K562 (cell line): ENCODE data around the gene IFNGR1. TPM values are rescaled to one million over a fixed set of nuclear protein-coding genes. Genes with fewer than 3 reads are reported as not detected.

Source experiments
- ARID1B ChIP-seq: fragments of 450-650 bp; IDR thresholded peaks from 2 replicates; pipeline ENCODE4 v1.6.1; 2016; ENCODE audit warnings: antibody characterized with exemption, mild to moderate bottlenecking, inconsistent platforms
- ASH1L ChIP-seq: fragments of 450-650 bp; IDR thresholded peaks from 2 replicates; pipeline ENCODE4 v1.6.1; 2018; ENCODE audit warnings: borderline replicate concordance, mild to moderate bottlenecking, low read depth; ENCODE audit not compliant: partially characterized antibody
- CBX8 ChIP-seq: fragments of 200-600 bp; sonication (generic); IDR thresholded peaks from 2 replicates; pipeline ENCODE4 v1.6.1; 2012; ENCODE audit warnings: borderline replicate concordance, mixed run types, low read depth, mild to moderate bottlenecking, moderate library complexity, mixed read lengths, low read length, control low read depth, inconsistent platforms; ENCODE audit not compliant: poor library complexity, severe bottlenecking; ENCODE audit errors: extremely low read depth
- DDX20 ChIP-seq: fragments of 450-650 bp; IDR thresholded peaks from 2 replicates; pipeline ENCODE4 v1.6.1; 2016; ENCODE audit warnings: missing genetic modification characterization, low read depth, mild to moderate bottlenecking, missing compliant biosample characterization, moderate library complexity
- FOS ChIP-seq: IDR thresholded peaks from 3 replicates; pipeline ENCODE4 v1.6.1; 2011; ENCODE audit not compliant: insufficient read length; ENCODE audit errors: extremely low read depth
- NKRF ChIP-seq: fragments of 450-650 bp; IDR thresholded peaks from 2 replicates; pipeline ENCODE4 v1.6.1; 2016; ENCODE audit warnings: borderline replicate concordance
- NR1H2 ChIP-seq: sonication (generic); formaldehyde crosslinking; IDR thresholded peaks from 2 replicates; pipeline ENCODE4 v1.4.0; 2020; ENCODE audit warnings: mild to moderate bottlenecking, missing genetic modification reagents
- RBM34 ChIP-seq: fragments of 200-400 bp; formaldehyde crosslinking; IDR thresholded peaks from 2 replicates; pipeline ENCODE4 v1.6.1; 2018; ENCODE audit warnings: low read length, borderline replicate concordance; ENCODE audit not compliant: insufficient read depth
- SP2 ChIP-seq: IDR thresholded peaks from 2 replicates; pipeline ENCODE4 v1.6.1; 2011; ENCODE audit warnings: mild to moderate bottlenecking, low read depth, low read length, moderate library complexity; ENCODE audit not compliant: poor library complexity, severe bottlenecking; ENCODE audit errors: extremely low read depth
- STAT5B ChIP-seq: fragments of 250-450 bp; sonication (Bioruptor Pico); IDR thresholded peaks from 2 replicates; pipeline ENCODE4 v1.8.0; 2021; ENCODE audit warnings: mild to moderate bottlenecking, inconsistent platforms
- TEAD4 ChIP-seq, 2 experiments: sonication (generic) in 1 of 2; formaldehyde crosslinking in 1 of 2; IDR thresholded peaks; 2 replicates each; pipeline versions ENCODE4 v1.6.1 to v1.8.0; 2012 to 2022; ENCODE audit warnings: borderline replicate concordance in 1 of 2, inconsistent platforms in 1 of 2, low read length in 1 of 2, mild to moderate bottlenecking in 1 of 2, missing genetic modification reagents in 1 of 2
- ZKSCAN3 ChIP-seq: fragments of 250-450 bp; sonication (Bioruptor Pico); IDR thresholded peaks from 2 replicates; pipeline ENCODE4 v1.4.0; 2020
- ZNF384 ChIP-seq: IDR thresholded peaks from 2 replicates; pipeline ENCODE4 v1.6.1; 2012; ENCODE audit warnings: low read depth, low read length, improper control_type of control experiment
- polyA plus RNA-seq, 8 experiments: library from polyadenylated mRNA; depleted of rRNA in 4 of 8; stranded (reverse) in 5 of 8; unstranded in 3 of 8; fragments of >200 nt; fragmentation: Nextera tagmentation in 2 of 8; fragmentation: Illumina TruSeq in 1 of 8; extraction: Ambion mirVana in 2 of 8; extraction: Trizol in 1 of 8; gene quantifications; 2 replicates each; pipeline versions ENCODE4 v1.2.1 to v1.2.3, GENCODE V29; 2011 to 2014; ENCODE audit warnings: inconsistent platforms in 1 of 8, missing spikeins in 1 of 8
- total RNA-seq, 7 experiments: library from RNA; depleted of rRNA in 6 of 7; stranded (reverse); fragments of >200 nt in 6 of 7; fragmentation: Illumina TruSeq in 2 of 7; extraction: Trizol in 2 of 7; gene quantifications; 2 replicates each; pipeline versions ENCODE4 v1.2.1 to v1.2.3, GENCODE V29; 2011 to 2021; ENCODE audit warnings: low replicate concordance in 1 of 7
- TF ChIP-seq, protein P1 (sequence below), 2 experiments: fragments of 450-650 bp in 1 of 2; sonication (generic) in 1 of 2; formaldehyde crosslinking in 1 of 2; IDR thresholded peaks; 2 replicates each; pipeline versions ENCODE4 v1.7.1 to v1.9.0; 2016 to 2022; ENCODE audit warnings: inconsistent platforms in 1 of 2, mild to moderate bottlenecking in 1 of 2, missing genetic modification reagents in 1 of 2
- TF ChIP-seq, protein P2 (sequence below): sonication (generic); formaldehyde crosslinking; IDR thresholded peaks from 2 replicates; pipeline ENCODE4 v1.5.0; 2020; ENCODE audit warnings: missing genetic modification reagents

Gene IFNGR1
- total and polyA plus RNA-seq, 9 of the 15 experiments (the other 6 are each of a cell fraction or from before 2014, with no cell fraction given): 14.7 to 47.0 (median 26.7) TPM

DNA sequence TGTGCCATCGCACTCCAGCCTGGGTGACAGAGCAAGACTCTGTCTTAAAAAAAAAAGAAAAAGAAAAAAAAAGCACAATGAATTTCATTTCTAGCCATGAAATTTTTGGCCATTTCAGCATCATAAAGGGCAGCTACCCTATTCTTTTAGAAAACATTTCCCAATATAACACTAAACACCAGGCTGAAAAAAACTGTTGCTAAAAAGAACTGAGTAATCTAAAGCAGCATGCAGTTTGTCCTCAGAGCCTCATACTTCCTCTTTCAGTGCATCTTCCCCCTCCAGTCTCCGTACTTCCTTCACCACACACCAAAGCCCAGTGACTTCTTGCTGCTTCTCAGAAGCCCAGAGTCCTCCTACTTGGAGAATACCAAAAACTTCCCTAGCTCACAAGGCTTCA lies 5.6 kb upstream of the IFNGR1 start (continued):
- TF ChIP-seq, protein P1, sequence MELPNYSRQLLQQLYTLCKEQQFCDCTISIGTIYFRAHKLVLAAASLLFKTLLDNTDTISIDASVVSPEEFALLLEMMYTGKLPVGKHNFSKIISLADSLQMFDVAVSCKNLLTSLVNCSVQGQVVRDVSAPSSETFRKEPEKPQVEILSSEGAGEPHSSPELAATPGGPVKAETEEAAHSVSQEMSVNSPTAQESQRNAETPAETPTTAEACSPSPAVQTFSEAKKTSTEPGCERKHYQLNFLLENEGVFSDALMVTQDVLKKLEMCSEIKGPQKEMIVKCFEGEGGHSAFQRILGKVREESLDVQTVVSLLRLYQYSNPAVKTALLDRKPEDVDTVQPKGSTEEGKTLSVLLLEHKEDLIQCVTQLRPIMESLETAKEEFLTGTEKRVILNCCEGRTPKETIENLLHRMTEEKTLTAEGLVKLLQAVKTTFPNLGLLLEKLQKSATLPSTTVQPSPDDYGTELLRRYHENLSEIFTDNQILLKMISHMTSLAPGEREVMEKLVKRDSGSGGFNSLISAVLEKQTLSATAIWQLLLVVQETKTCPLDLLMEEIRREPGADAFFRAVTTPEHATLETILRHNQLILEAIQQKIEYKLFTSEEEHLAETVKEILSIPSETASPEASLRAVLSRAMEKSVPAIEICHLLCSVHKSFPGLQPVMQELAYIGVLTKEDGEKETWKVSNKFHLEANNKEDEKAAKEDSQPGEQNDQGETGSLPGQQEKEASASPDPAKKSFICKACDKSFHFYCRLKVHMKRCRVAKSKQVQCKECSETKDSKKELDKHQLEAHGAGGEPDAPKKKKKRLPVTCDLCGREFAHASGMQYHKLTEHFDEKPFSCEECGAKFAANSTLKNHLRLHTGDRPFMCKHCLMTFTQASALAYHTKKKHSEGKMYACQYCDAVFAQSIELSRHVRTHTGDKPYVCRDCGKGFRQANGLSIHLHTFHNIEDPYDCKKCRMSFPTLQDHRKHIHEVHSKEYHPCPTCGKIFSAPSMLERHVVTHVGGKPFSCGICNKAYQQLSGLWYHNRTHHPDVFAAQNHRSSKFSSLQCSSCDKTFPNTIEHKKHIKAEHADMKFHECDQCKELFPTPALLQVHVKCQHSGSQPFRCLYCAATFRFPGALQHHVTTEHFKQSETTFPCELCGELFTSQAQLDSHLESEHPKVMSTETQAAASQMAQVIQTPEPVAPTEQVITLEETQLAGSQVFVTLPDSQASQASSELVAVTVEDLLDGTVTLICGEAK (IDR thresholded peaks at IDR 0.05): no peak; the same call in 1 of the 2 replicates
- TF ChIP-seq, protein P1 (CRISPR knock-in tag; IDR thresholded peaks at IDR 0.05): no peak
- no peak for TF ChIP-seq ZKSCAN3
- no peak for TF ChIP-seq NKRF
- TF ChIP-seq STAT5B (CRISPR knock-in tag): no peak
- TF ChIP-seq ARID1B: peak; percentile 37; the same call in 1 of the 2 replicates
- no peak for TF ChIP-seq SP2
- no peak for TF ChIP-seq CBX8
- 0 out of 2 replicates have a peak, but pooled peaks have one; percentile 14 for TF ChIP-seq ZNF384
- TF ChIP-seq RBM34: no peak
- no peak for TF ChIP-seq DDX20
- TF ChIP-seq, protein P2, sequence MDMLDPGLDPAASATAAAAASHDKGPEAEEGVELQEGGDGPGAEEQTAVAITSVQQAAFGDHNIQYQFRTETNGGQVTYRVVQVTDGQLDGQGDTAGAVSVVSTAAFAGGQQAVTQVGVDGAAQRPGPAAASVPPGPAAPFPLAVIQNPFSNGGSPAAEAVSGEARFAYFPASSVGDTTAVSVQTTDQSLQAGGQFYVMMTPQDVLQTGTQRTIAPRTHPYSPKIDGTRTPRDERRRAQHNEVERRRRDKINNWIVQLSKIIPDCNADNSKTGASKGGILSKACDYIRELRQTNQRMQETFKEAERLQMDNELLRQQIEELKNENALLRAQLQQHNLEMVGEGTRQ (CRISPR knock-in tag): no peak
- TF ChIP-seq NR1H2 (CRISPR knock-in tag): no peak
- TF ChIP-seq FOS: no peak
- TF ChIP-seq ASH1L: no peak
- no peak for TF ChIP-seq TEAD4 (IDR thresholded peaks at IDR 0.05; ENCODE audit: low read length)
- no peak for TF ChIP-seq TEAD4 (CRISPR knock-in tag; IDR thresholded peaks at IDR 0.05; ENCODE audit: borderline replicate concordance)
